Gastrocnemius medialis (tissue), 4 donors: ENCODE measurements around the gene NOX1. TPM values are rescaled to one million over a fixed set of nuclear protein-coding genes. Genes with fewer than 3 reads are reported as not detected.
"Not testable (repeated sequence)": the region's sequence is repeated elsewhere in the genome, so short reads cannot be mapped to it uniquely, and the experiment has no call there.

Source experiments
- ATAC-seq, 2 donors: fragments of 150-250 bp; one replicate each; pipeline ENCODE4 v1.9.1; 2016
- DNase-seq, 2 donors: peaks; one replicate each; pipeline ENCODE4 v3.0.0-alpha.2; 2019
- H3K27ac ChIP-seq, 4 donors: fragments of 200-600 bp; sonication (generic); 1 replicate in 1 of 4; 2 replicates in 3 of 4; pipeline ENCODE4 v1.5.1; 2016 to 2018; ENCODE audit warnings: mild to moderate bottlenecking in 2 of 4, moderate library complexity in 1 of 4
- H3K27me3 ChIP-seq, 3 donors: fragments of 200-600 bp; sonication (generic) in 2 of 3; 1 replicate in 1 of 3; 2 replicates in 2 of 3; pipeline versions ENCODE4 v1.5.1 to v1.6.0; 2016 to 2019; ENCODE audit warnings: mild to moderate bottlenecking in 1 of 3, moderate library complexity in 1 of 3
- H3K36me3 ChIP-seq, 2 donors: fragments of 200-600 bp; sonication (generic) in 1 of 2; one replicate each; pipeline ENCODE4 v1.5.1; 2017 to 2018
- H3K4me1 ChIP-seq, 2 donors: fragments of 200-600 bp; sonication (generic) in 1 of 2; one replicate each; pipeline ENCODE4 v1.5.1; 2016 to 2017; ENCODE audit warnings: mild to moderate bottlenecking in 2 of 2
- H3K4me3 ChIP-seq, 4 donors: fragments of 200-600 bp; sonication (generic) in 3 of 4; 1 replicate in 1 of 4; 2 replicates in 3 of 4; pipeline ENCODE4 v1.5.1; 2016 to 2019; ENCODE audit warnings: mild to moderate bottlenecking in 2 of 4
- H3K9me3 ChIP-seq, 3 donors: fragments of 200-600 bp; sonication (generic) in 2 of 3; 1 replicate in 1 of 3; 2 replicates in 2 of 3; pipeline ENCODE4 v1.5.1; 2016 to 2019
- POLR2A ChIP-seq, 2 donors: fragments of 450-650 bp; IDR thresholded peaks; one replicate each; pipeline ENCODE4 v1.6.1; 2017; ENCODE audit warnings: antibody characterized with exemption in 2 of 2, mild to moderate bottlenecking in 2 of 2, moderate library complexity in 2 of 2
- in situ Hi-C, 4 donors: fragments of 200-750 bp; cut with MboI; loops; one replicate each; pipeline versions ENCODE4 v1.15.0 to v1.8.0; 2017; ENCODE audit warnings: low sequenced_read_pairs in 4 of 4
- intact Hi-C: fragments of 100-400 bp; cut with DNase I; formaldehyde crosslinking; loops from one replicate; pipeline ENCODE4 v1.15.1; 2023; ENCODE audit warnings: low total_unique reads
- total RNA-seq, 4 donors: library from RNA; depleted of rRNA; stranded (reverse); fragments of >200 nt; gene quantifications; one replicate each; pipeline versions ENCODE4 v1.1.0 to v1.2.3, GENCODE V29; 2016
- TF ChIP-seq, protein P1 (sequence below), 5 experiments: fragments of 450-650 bp in 3 of 5; fragments of 200-600 bp in 2 of 5; sonication (generic) in 2 of 5; IDR thresholded peaks in 4 of 5; conservative IDR thresholded peaks in 1 of 5; 1 replicate in 4 of 5; 2 replicates in 1 of 5; pipeline ENCODE4 v1.5.1; 2016 to 2019; ENCODE audit warnings: antibody characterized with exemption in 5 of 5, mild to moderate bottlenecking in 3 of 5, moderate library complexity in 3 of 5

NOX1 gene
- total RNA-seq, 4 donors from 2014 or later, result not detected

DNA sequence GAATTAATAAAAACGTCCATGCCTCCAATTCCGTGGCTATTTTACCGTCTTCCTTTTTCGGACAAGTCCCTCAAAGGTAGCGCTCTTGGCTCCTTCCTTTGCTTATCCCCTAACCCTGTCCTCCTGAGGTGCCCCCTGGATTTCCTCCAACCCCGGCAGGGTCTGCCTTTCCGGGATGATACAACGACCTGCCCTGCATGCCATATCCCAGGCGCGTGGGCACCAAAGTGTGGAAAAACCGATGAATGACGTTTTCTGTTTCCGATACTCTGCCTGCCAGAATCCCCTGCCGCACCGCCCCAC, 54.7 kb downstream of the NOX1 start:
- Histone ChIP-seq H3K9me3 (no peaks in the 10 kb centered on the region), H3K36me3 (peaks cover 0 to 7% of the 10 kb centered on the region in 2 donors), H3K27me3 (no peaks in the 10 kb centered on the region), H3K4me3 (peak overlapping the region; percentile 61 to 74 (median 70)), H3K27ac (peak overlapping the region; percentile 67 to 74 (median 70)), H3K4me1 (peaks cover 0 to 5% of the 10 kb centered on the region in 2 donors)
- peak in 1 of 2 donors; percentile 1 for DNase-seq
- intact Hi-C loops, result no loop called here
- TF ChIP-seq, protein P1, sequence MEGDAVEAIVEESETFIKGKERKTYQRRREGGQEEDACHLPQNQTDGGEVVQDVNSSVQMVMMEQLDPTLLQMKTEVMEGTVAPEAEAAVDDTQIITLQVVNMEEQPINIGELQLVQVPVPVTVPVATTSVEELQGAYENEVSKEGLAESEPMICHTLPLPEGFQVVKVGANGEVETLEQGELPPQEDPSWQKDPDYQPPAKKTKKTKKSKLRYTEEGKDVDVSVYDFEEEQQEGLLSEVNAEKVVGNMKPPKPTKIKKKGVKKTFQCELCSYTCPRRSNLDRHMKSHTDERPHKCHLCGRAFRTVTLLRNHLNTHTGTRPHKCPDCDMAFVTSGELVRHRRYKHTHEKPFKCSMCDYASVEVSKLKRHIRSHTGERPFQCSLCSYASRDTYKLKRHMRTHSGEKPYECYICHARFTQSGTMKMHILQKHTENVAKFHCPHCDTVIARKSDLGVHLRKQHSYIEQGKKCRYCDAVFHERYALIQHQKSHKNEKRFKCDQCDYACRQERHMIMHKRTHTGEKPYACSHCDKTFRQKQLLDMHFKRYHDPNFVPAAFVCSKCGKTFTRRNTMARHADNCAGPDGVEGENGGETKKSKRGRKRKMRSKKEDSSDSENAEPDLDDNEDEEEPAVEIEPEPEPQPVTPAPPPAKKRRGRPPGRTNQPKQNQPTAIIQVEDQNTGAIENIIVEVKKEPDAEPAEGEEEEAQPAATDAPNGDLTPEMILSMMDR (IDR thresholded peaks at IDR 0.05 in 4 of 5, conservative IDR thresholded peaks at IDR 0.05 in 1 of 5), result no peak
- TF ChIP-seq POLR2A (IDR thresholded peaks at IDR 0.05), result no peak
- in situ Hi-C loops, result no loop called here
- no peak for ATAC-seq

DNA sequence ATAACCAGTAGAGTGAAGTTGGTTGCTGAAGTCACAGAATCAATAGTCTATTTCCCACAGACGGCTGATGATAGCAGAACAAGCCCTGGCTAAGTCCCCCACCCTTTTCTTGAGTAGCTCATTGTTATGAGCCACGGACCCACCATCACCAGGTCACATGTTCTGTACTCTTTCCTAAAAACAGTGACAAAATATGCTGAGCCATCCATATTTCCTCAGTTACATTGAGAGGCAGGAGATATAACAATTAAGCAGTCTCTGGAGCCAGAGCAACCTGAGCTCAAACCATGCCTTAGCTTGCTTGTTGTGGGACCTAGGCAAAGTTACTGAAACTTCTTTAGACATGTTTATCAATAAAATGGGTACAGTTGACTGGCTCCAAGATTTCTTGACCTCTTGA, 56.8 kb downstream of the NOX1 start:
- DNase-seq (no peak), ATAC-seq (no peak)
- H3K27ac ChIP-seq, result no peak overlapping the region
- H3K4me1 ChIP-seq, result peaks cover 0 to 5% of the 10 kb centered on the region in 2 donors
- intact Hi-C loops, result no loop called here
- H3K9me3 ChIP-seq, result no peaks in the 10 kb centered on the region
- in situ Hi-C loops, result no loop called here
- no peaks in the 10 kb centered on the region for H3K27me3 ChIP-seq
- H3K4me3 ChIP-seq, result no peak overlapping the region
- TF ChIP-seq, protein P1 (IDR thresholded peaks at IDR 0.05 in 4 of 5, conservative IDR thresholded peaks at IDR 0.05 in 1 of 5), result no peak
- TF ChIP-seq POLR2A (IDR thresholded peaks at IDR 0.05), result no peak
- no peaks in the 10 kb centered on the region for H3K36me3 ChIP-seq

DNA sequence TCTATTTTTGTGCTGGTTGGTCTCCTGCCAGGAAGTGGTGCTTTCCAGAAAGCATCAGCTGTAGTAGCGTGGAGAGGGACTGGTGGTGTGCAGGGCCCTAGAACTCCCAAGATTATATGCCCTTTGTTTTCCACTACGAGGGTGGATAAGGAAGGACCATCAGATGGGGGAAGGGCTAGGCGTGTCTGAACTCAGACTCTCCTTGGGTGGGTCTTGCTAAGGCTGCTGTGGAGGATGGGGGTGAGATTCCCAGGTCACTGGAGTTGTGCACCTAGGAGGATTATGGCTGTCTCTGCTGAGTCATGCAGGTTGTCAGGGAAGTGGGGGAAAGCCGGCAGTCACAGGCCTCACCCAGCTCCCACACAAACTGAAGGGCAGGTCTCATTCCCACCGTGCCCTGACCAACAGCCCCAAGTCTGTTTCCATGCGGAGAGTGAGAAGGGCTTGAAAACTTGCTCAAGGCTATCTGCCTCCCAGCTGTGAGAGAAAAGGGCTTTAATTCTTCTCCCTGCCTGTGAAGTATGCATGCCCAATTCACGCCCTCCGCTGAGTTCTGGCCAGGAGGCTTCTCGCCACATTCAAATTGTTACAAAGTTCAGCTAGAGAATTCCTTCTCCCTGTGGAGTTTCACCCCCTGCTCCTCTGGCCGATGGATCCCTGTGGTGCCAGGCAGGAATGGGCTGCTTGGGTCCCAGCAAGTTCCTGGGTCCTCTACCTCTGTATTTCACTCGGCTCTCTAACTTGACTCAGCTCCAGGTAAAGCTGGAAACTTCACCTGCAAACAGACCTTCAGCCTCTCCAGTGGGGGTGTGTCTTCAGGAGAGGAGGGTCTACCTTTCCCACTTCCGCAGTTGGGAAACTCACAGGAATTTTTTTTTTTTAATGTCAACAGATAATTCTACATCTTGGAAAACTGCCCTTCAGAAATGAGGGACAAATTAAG, 61.7 kb downstream of the NOX1 start:
- Histone ChIP-seq H3K27me3 (no peaks in the 10 kb centered on the region), H3K4me3 (no peak overlapping the region), H3K36me3 (no peaks in the 10 kb centered on the region), H3K27ac (no peak overlapping the region), H3K9me3 (no peaks in the 10 kb centered on the region), H3K4me1 (no peaks in the 10 kb centered on the region)
- in situ Hi-C loops, result no loop called here
- TF ChIP-seq, protein P1 (IDR thresholded peaks at IDR 0.05 in 4 of 5, conservative IDR thresholded peaks at IDR 0.05 in 1 of 5), result no peak
- no peak for TF ChIP-seq POLR2A (IDR thresholded peaks at IDR 0.05)
- intact Hi-C loops, result no loop called here
- DNase-seq (no peak), ATAC-seq (no peak)

DNA sequence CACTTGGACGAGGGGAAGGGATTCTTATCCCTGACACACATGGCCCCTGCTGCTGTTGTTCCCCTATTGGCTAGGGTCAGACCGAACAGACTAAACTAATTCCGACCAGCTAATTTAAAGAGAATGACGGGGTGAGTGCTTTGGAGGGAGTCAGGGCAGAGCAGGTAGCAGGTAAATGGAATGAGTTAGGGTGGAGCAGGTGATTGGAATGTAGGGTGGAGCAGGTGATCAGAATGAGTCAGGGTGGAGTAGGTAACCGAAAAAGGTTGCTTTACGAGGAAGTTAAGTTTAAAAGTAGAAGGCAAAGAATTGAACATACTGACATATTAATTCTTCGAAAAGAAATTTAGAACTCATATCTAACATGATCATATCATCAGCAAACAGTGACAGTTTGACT, 65.9 kb downstream of the NOX1 start:
- H3K9me3 ChIP-seq, H3K4me3 ChIP-seq, in situ Hi-C loops, ATAC-seq, H3K36me3 ChIP-seq, H3K4me1 ChIP-seq, H3K27me3 ChIP-seq, H3K27ac ChIP-seq, intact Hi-C loops, DNase-seq: not testable (repeated sequence)

DNA sequence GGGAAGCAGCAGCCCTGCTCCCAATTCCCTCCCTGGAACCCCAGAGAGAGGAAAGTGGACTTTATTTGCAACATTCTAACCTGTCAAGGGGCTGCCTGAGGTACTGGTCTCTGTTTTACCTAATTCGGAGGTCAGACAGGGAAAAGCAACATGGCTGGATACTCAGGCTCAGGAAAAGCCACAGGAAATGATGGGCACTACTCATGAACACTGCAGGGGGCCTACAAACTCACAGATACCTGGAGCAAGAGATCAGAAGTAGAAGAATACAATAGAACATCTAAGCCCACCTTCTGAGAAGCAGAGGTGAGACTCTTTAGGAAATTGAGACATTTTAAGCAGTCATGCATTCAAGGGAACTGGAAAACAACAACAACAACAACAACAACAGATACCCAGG, 69.4 kb downstream of the NOX1 start:
- TF ChIP-seq, protein P1 (IDR thresholded peaks at IDR 0.05 in 4 of 5, conservative IDR thresholded peaks at IDR 0.05 in 1 of 5), result no peak
- TF ChIP-seq POLR2A (IDR thresholded peaks at IDR 0.05), result no peak
- no peak overlapping the region for H3K27ac ChIP-seq
- no peaks in the 10 kb centered on the region for H3K9me3 ChIP-seq

More for the DNA sequence above, 69.4 kb downstream of the NOX1 start:
- in situ Hi-C loops (no loop called here), intact Hi-C loops (no loop called here)
- DNase-seq (no peak), ATAC-seq (no peak)
- Histone ChIP-seq H3K4me1 (no peaks in the 10 kb centered on the region), H3K27me3 (no peaks in the 10 kb centered on the region), H3K4me3 (no peak overlapping the region), H3K36me3 (no peaks in the 10 kb centered on the region)
